ENCODE data around the gene EML1. TPM values are rescaled to one million over a fixed set of nuclear protein-coding genes. Genes with fewer than 3 reads are reported as not detected.

The EML1 gene
- total RNA-seq, 6 experiments from 2014 or later, result 3.3 to 6.8 (median 4.5) TPM

DNA sequence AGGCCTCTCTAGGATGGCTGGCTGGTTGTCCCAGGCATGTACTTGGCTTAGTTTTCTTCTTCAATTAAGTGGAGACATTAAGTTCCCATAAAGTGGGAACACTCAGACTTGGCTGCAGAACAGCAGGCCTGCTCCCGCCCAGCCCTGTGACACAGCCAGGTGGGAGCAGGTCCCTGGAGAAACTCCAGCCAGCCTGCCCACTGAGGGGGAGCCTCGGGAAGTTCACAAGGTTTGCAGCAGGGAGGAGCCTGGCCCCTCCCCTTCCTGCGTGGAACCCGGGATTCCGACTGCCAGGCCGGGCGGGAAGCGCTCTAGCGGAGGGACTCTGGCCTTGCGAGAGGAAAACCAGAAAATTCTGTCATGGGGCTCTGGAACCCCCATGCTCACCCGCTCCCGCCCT is 173.7 kb downstream of the EML1 start:
- H3K9me3 ChIP-seq, result no peaks in the 10 kb centered on the region
- WGBS (ENCODE audit: insufficient coverage, low coverage, low lambda C conversion rate, missing lambda C conversion rate), result 85% methylated on average over 2 of the region's 12 CpGs
- no peak overlapping the region for H3K4me3 ChIP-seq
- peak overlapping the region in 1 of 3 donors; percentile 48 for H3K27ac ChIP-seq
- ATAC-seq (no peak), DNase-seq (no peak)
- H3K4me1 ChIP-seq, result peaks cover 0 to 36% (median 12%) of the 10 kb centered on the region in 4 donors
- intact Hi-C loops (cut with DNase I), result no loop called here
- H3K27me3 ChIP-seq, result no peaks in the 10 kb centered on the region
- no peaks in the 10 kb centered on the region for H3K36me3 ChIP-seq
- TF ChIP-seq, protein P1, sequence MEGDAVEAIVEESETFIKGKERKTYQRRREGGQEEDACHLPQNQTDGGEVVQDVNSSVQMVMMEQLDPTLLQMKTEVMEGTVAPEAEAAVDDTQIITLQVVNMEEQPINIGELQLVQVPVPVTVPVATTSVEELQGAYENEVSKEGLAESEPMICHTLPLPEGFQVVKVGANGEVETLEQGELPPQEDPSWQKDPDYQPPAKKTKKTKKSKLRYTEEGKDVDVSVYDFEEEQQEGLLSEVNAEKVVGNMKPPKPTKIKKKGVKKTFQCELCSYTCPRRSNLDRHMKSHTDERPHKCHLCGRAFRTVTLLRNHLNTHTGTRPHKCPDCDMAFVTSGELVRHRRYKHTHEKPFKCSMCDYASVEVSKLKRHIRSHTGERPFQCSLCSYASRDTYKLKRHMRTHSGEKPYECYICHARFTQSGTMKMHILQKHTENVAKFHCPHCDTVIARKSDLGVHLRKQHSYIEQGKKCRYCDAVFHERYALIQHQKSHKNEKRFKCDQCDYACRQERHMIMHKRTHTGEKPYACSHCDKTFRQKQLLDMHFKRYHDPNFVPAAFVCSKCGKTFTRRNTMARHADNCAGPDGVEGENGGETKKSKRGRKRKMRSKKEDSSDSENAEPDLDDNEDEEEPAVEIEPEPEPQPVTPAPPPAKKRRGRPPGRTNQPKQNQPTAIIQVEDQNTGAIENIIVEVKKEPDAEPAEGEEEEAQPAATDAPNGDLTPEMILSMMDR (IDR thresholded peaks at IDR 0.05), result no peak
- TF ChIP-seq POLR2A (IDR thresholded peaks at IDR 0.05), result no peak

DNA sequence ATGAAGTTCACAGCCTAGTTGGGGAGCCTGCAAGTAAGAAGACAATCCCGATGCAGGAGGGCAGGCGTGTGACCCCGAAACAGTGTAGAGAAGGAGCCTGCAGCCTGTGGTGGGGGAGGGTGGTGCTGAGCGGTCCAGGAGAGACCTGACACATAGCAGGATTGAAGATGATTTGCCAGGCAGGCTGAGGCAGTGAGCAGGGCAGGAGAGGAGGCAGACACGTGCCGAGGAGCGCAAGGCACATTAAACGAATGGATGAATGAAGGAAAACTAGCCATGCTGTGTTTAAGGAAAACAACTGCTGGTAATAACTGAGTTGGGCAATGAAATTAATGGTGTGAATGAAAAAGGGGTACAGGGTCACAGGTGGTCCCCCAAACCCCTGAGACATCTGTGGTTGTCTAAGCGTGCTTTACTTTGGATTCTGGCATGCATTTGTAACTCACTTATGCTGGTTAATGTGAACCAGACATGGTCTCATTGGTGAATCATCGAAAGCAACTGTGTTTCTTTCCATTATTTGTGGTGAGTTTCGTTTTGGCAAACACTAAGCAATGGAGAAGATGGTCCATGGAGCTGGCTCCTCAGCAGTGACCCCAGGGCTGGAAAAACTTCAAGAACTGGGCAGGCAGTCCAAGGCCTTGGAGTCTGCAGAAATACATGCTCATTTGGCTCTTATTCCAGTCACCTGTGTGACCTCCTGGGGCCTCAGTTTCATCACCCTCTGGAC is 175.1 kb downstream of the EML1 start:
- Histone ChIP-seq H3K27me3 (no peaks in the 10 kb centered on the region), H3K4me3 (no peak overlapping the region), H3K27ac (no peak overlapping the region), H3K36me3 (no peaks in the 10 kb centered on the region), H3K4me1 (peaks cover 0 to 39% (median 12%) of the 10 kb centered on the region in 4 donors), H3K9me3 (no peaks in the 10 kb centered on the region)
- intact Hi-C loops (cut with DNase I), result no loop called here
- TF ChIP-seq, protein P1 (IDR thresholded peaks at IDR 0.05), result no peak
- no peak for TF ChIP-seq POLR2A (IDR thresholded peaks at IDR 0.05)
- DNase-seq (no peak), ATAC-seq (no peak)
- WGBS (ENCODE audit: insufficient coverage, low coverage, low lambda C conversion rate, missing lambda C conversion rate), result 81% methylated on average over 9 of the region's 11 CpGs

DNA sequence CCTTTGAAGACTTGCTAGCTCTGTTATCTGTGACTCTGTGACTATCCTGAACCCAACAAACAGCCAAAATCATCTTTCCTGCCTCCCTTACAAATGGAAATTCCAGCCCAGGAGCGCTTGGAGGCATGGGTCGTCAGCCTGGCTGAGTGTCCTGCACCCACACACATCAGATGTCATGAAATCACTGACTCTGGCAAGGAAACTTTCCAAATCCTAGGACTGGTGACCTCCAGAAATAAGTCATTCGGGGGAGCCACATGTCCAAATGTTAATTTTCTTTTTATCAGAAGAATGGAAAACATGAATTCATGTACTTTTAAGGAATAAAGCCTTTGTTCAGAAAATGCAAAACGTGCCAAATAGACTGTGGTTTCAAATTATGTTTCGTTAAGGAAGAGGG is 175.7 kb downstream of the EML1 start:
- Histone ChIP-seq H3K4me1 (peaks cover 0 to 42% (median 12%) of the 10 kb centered on the region in 4 donors), H3K9me3 (no peaks in the 10 kb centered on the region), H3K27me3 (no peaks in the 10 kb centered on the region), H3K4me3 (no peak overlapping the region), H3K36me3 (no peaks in the 10 kb centered on the region), H3K27ac (no peak overlapping the region)
- DNase-seq, result no peak
- 65% methylated on average over 3 of the region's 5 CpGs for WGBS (ENCODE audit: insufficient coverage, low coverage, low lambda C conversion rate, missing lambda C conversion rate)
- TF ChIP-seq, protein P1 (IDR thresholded peaks at IDR 0.05), result no peak
- no peak for TF ChIP-seq POLR2A (IDR thresholded peaks at IDR 0.05)
- ATAC-seq, result no peak
- intact Hi-C loops (cut with DNase I), result no loop called here

DNA sequence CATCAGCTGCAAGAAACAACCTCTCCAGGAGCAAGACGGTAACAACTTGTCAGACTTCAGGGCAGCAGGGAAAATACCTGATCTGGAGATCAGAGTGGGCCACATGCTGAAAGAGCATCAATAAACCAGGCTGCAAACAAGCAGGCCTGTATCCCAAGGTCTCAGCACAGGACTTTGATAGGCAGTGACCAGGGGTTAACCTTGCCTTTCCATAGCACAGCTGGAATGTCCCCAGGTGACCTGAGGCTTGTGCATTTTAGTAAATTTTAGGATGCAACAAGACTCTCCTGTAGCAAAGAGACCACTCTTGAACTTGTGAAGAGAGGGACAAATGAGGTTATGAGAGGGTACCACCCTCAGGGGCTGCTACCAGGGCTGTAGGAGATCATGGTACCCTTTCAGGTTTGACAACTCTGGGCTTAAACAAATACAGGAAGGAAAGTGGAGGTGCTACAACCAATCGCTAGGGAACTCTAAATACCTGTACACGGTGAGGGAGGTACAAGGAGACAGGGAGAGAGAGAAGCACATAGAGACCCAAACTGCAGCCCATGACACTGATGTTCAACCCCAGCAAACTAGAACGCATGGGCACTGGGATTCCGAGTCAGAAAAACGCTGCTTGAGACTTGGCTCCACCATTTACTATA is 176.6 kb downstream of the EML1 start:
- Histone ChIP-seq H3K9me3 (no peaks in the 10 kb centered on the region), H3K4me3 (no peak overlapping the region), H3K4me1 (peaks cover 0 to 35% (median 8%) of the 10 kb centered on the region in 4 donors), H3K36me3 (no peaks in the 10 kb centered on the region), H3K27me3 (no peaks in the 10 kb centered on the region), H3K27ac (no peak overlapping the region)
- intact Hi-C loops (cut with DNase I), result no loop called here
- no peak for DNase-seq
- WGBS (ENCODE audit: insufficient coverage, low coverage, low lambda C conversion rate, missing lambda C conversion rate), result 73% methylated on average over 4 of the region's 6 CpGs
- TF ChIP-seq POLR2A (IDR thresholded peaks at IDR 0.05), result no peak
- TF ChIP-seq, protein P1 (IDR thresholded peaks at IDR 0.05), result no peak
- ATAC-seq, result no peak

Measured in right lobe of liver (tissue), 6 donors.